Measurements from ENCODE around the gene KCNJ9. TPM values are rescaled to one million over a fixed set of nuclear protein-coding genes. Genes with fewer than 3 reads are reported as not detected.

The KCNJ9 gene
- total RNA-seq, 1 experiment from 2014 or later: not detected

DNA sequence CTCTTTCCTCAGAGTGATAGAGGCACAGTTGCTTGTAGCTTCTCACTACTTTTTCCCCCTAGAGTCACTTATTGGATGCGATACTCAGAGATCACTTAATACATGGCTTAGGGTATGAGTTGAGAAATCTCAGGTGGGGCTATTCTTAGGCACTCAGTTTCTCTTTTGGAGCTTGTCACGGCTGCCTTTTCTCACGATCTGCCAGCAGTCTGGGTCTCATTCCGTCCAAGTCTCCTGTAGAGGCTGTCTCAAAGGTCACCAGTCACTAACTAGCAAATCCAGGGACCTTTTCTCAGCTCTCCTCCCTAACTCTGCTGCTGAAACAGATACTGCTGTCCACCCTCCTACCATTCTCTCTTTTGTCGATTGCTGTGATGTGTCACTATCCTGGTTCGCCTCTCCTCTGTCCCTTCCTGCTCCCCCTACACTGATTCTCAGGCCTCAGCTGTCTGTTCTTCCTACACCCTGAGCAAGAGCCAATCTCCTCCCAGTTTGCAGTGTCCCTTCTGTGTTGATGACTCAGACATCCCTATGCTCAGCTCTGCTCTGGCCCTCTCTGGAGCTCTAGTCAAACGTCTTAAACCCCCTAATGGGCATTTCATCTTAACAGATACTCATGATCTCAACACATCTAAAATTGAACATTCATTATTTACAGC is 46.7 kb downstream of the KCNJ9 start:
- CTCF ChIA-PET: interaction anchor here (0.5 to 1.0 kb wide), 2 partner anchors 22 to 39 kb away, joined by 3 read pairs; no protein-coding TSS in a partner anchor
- no peaks in the 10 kb centered on the region for H3K9me3 Mint-ChIP-seq (ENCODE audit: unreplicated experiment)

DNA sequence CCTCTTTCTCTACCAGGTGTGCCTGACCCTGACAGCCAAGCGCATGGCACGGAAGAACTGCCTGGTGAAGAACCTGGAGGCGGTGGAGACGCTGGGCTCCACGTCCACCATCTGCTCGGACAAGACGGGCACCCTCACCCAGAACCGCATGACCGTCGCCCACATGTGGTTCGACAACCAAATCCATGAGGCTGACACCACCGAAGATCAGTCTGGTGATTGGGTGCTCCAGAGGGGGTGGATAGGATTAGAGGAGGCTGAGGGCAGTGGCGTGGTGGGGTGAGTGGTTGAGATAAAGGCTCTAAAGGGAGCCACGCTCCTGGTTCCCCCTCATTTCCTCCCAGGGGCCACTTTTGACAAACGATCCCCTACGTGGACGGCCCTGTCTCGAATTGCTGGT is 47.3 kb downstream of the KCNJ9 start:
- CTCF ChIA-PET: interaction anchor here (0.5 kb wide), 1 partner anchor 22 kb away, joined by 3 read pairs; no protein-coding TSS in a partner anchor
- DNase-seq: no peak

More for the DNA sequence above, 46.7 kb downstream of the KCNJ9 start:
- peaks cover 31% of the 10 kb centered on the region for H3K4me1 Mint-ChIP-seq (ENCODE audit: low read depth, unreplicated experiment)
- peaks cover 26% of the 10 kb centered on the region for H3K4me1 ChIP-seq
- TF ChIP-seq, protein P1, sequence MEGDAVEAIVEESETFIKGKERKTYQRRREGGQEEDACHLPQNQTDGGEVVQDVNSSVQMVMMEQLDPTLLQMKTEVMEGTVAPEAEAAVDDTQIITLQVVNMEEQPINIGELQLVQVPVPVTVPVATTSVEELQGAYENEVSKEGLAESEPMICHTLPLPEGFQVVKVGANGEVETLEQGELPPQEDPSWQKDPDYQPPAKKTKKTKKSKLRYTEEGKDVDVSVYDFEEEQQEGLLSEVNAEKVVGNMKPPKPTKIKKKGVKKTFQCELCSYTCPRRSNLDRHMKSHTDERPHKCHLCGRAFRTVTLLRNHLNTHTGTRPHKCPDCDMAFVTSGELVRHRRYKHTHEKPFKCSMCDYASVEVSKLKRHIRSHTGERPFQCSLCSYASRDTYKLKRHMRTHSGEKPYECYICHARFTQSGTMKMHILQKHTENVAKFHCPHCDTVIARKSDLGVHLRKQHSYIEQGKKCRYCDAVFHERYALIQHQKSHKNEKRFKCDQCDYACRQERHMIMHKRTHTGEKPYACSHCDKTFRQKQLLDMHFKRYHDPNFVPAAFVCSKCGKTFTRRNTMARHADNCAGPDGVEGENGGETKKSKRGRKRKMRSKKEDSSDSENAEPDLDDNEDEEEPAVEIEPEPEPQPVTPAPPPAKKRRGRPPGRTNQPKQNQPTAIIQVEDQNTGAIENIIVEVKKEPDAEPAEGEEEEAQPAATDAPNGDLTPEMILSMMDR (IDR thresholded peaks at IDR 0.05; ENCODE audit: insufficient read depth in 1 of 2, low read depth in 1 of 2, low read length in 1 of 2, severe bottlenecking in 1 of 2, unreplicated experiment in 1 of 2): no peak
- no peak overlapping the region for H3K4me3 Mint-ChIP-seq (ENCODE audit: unreplicated experiment)
- H3K36me3 Mint-ChIP-seq (ENCODE audit: insufficient read depth, unreplicated experiment): no peaks in the 10 kb centered on the region
- no peak overlapping the region for H3K4me3 ChIP-seq (ENCODE audit: low read depth, low read length)
- POLR2A ChIA-PET: no interaction called here
- no peak for DNase-seq
- H3K36me3 ChIP-seq (ENCODE audit: control insufficient read depth, insufficient read depth, low read length): no peaks in the 10 kb centered on the region
- intact Hi-C loops (cut with micrococcal nuclease; ENCODE audit: unreplicated experiment): no loop called here
- BruUV-seq (replicated peaks): no TSS peak
- H3K9me3 ChIP-seq: no peaks in the 10 kb centered on the region
- H3K27me3 Mint-ChIP-seq (ENCODE audit: insufficient read depth, unreplicated experiment): no peaks in the 10 kb centered on the region
- H3K27ac Mint-ChIP-seq (ENCODE audit: unreplicated experiment): peak overlapping the region; percentile 61
- H3K27me3 ChIP-seq (replicated peaks; ENCODE audit: control insufficient read depth, insufficient read depth, low read length): no peaks in the 10 kb centered on the region

GRCh38 chr1:160129046-160129445 is 47.7 kb downstream of the KCNJ9 start:
- H3K4me3 Mint-ChIP-seq (ENCODE audit: unreplicated experiment): no peak overlapping the region
- H3K9me3 ChIP-seq: no peaks in the 10 kb centered on the region
- TF ChIP-seq, protein P1 (IDR thresholded peaks at IDR 0.05; ENCODE audit: insufficient read depth in 1 of 2, low read depth in 1 of 2, low read length in 1 of 2, severe bottlenecking in 1 of 2, unreplicated experiment in 1 of 2): no peak
- intact Hi-C loops (cut with micrococcal nuclease; ENCODE audit: unreplicated experiment): no loop called here
- H3K4me1 Mint-ChIP-seq (ENCODE audit: low read depth, unreplicated experiment): peaks cover 28% of the 10 kb centered on the region
- peaks cover 20% of the 10 kb centered on the region for H3K4me1 ChIP-seq
- ChIA-PET CTCF (no interaction called here), POLR2A (no interaction called here)
- no peaks in the 10 kb centered on the region for H3K36me3 Mint-ChIP-seq (ENCODE audit: insufficient read depth, unreplicated experiment)
- H3K27me3 ChIP-seq (replicated peaks; ENCODE audit: control insufficient read depth, insufficient read depth, low read length): no peaks in the 10 kb centered on the region
- H3K27me3 Mint-ChIP-seq (ENCODE audit: insufficient read depth, unreplicated experiment): no peaks in the 10 kb centered on the region
- no peaks in the 10 kb centered on the region for H3K9me3 Mint-ChIP-seq (ENCODE audit: unreplicated experiment)
- no peak for DNase-seq
- no peak overlapping the region for H3K4me3 ChIP-seq (ENCODE audit: low read depth, low read length)
- H3K36me3 ChIP-seq (ENCODE audit: control insufficient read depth, insufficient read depth, low read length): no peaks in the 10 kb centered on the region
- no peak overlapping the region for H3K27ac Mint-ChIP-seq (ENCODE audit: unreplicated experiment)
- no TSS peak for BruUV-seq (replicated peaks)

More for the DNA sequence above, 47.3 kb downstream of the KCNJ9 start:
- intact Hi-C loops (cut with micrococcal nuclease; ENCODE audit: unreplicated experiment): no loop called here
- POLR2A ChIA-PET: no interaction called here
- no peaks in the 10 kb centered on the region for H3K9me3 Mint-ChIP-seq (ENCODE audit: unreplicated experiment)
- Histone ChIP-seq H3K4me1 (peaks cover 25% of the 10 kb centered on the region), H3K9me3 (no peaks in the 10 kb centered on the region), H3K36me3 (ENCODE audit: control insufficient read depth, insufficient read depth, low read length) (no peaks in the 10 kb centered on the region), H3K27me3 (replicated peaks; ENCODE audit: control insufficient read depth, insufficient read depth, low read length) (no peaks in the 10 kb centered on the region), H3K4me3 (ENCODE audit: low read depth, low read length) (no peak overlapping the region)
- BruUV-seq (replicated peaks): no TSS peak
- H3K36me3 Mint-ChIP-seq (ENCODE audit: insufficient read depth, unreplicated experiment): no peaks in the 10 kb centered on the region
- TF ChIP-seq, protein P1 (IDR thresholded peaks at IDR 0.05; ENCODE audit: insufficient read depth in 1 of 2, low read depth in 1 of 2, low read length in 1 of 2, severe bottlenecking in 1 of 2, unreplicated experiment in 1 of 2): no peak
- H3K4me3 Mint-ChIP-seq (ENCODE audit: unreplicated experiment): no peak overlapping the region
- peaks cover 31% of the 10 kb centered on the region for H3K4me1 Mint-ChIP-seq (ENCODE audit: low read depth, unreplicated experiment)
- no peak overlapping the region for H3K27ac Mint-ChIP-seq (ENCODE audit: unreplicated experiment)
- no peaks in the 10 kb centered on the region for H3K27me3 Mint-ChIP-seq (ENCODE audit: insufficient read depth, unreplicated experiment)
